Thyroid gland (tissue), 4 donors: ENCODE results near the gene MYLK.

Experiments
- CTCF ChIP-seq, 6 experiments: fragments of 200-600 bp in 3 of 6; fragments of 450-650 bp in 3 of 6; sonication (generic) in 3 of 6; IDR thresholded peaks; one replicate each; pipeline ENCODE4 v1.5.1; 2016 to 2019; ENCODE audit warnings: antibody characterized with exemption in 6 of 6, mild to moderate bottlenecking in 2 of 6, inconsistent platforms in 1 of 6, moderate library complexity in 1 of 6
- POLR2A ChIP-seq, 2 donors: fragments of 450-650 bp; IDR thresholded peaks; one replicate each; pipeline ENCODE4 v1.6.1; 2017; ENCODE audit warnings: antibody characterized with exemption in 2 of 2, mild to moderate bottlenecking in 2 of 2, moderate library complexity in 1 of 2

GRCh38 chr3:123632161-123632655 lies 251.9 kb downstream of the MYLK start:
- no peak for TF ChIP-seq CTCF (IDR thresholded peaks at IDR 0.05)
- TF ChIP-seq POLR2A (IDR thresholded peaks at IDR 0.05), result no peak
